Lower leg skin (tissue), 4 donors: ENCODE data around the gene ZBTB47. TPM values are rescaled to one million over a fixed set of nuclear protein-coding genes. Genes with fewer than 3 reads are reported as not detected.

Source experiments
- DNase-seq, 2 donors: peaks; one replicate each; pipeline ENCODE4 v3.0.0-alpha.2; 2019; ENCODE audit warnings: low spot score in 2 of 2
- H3K4me3 ChIP-seq: fragments of 200-600 bp; sonication (generic); 2 replicates; pipeline ENCODE4 v1.5.1; 2017; ENCODE audit warnings: mild to moderate bottlenecking, low read depth; ENCODE audit not compliant: poor library complexity, severe bottlenecking
- POLR2A ChIP-seq, 2 donors: fragments of 450-650 bp; IDR thresholded peaks; one replicate each; pipeline ENCODE4 v1.6.1; 2016 to 2017; ENCODE audit warnings: antibody characterized with exemption in 2 of 2, mild to moderate bottlenecking in 1 of 2, moderate library complexity in 1 of 2
- WGBS, 2 donors: methylation state at CpG; one replicate each; pipeline ENCODE4 v1.1.5; 2018; 5-methylcytosine and 5-hydroxymethylcytosine counted together
- intact Hi-C: fragments of 100-400 bp; cut with DNase I; formaldehyde crosslinking; loops from one replicate; pipeline ENCODE4 v1.15.0; 2023; ENCODE audit warnings: low total_unique reads
- total RNA-seq, 4 donors: library from RNA; depleted of rRNA; stranded (reverse); fragments of >200 nt; gene quantifications; one replicate each; pipeline ENCODE4 v1.1.0, GENCODE V29; 2016
- TF ChIP-seq, protein P1 (sequence below), 3 donors: fragments of 450-650 bp; IDR thresholded peaks; one replicate each; pipeline ENCODE4 v1.5.1; 2016; ENCODE audit warnings: antibody characterized with exemption in 3 of 3, mild to moderate bottlenecking in 3 of 3, moderate library complexity in 2 of 3

The ZBTB47 gene
- total RNA-seq, 4 donors from 2014 or later, result 14.4 to 25.8 (median 21.2) TPM

GRCh38 chr3:42698911-42699230 lies 45.4 kb downstream of the ZBTB47 start:
- H3K4me3 ChIP-seq, result no peak overlapping the region
- no peak for TF ChIP-seq POLR2A (IDR thresholded peaks at IDR 0.05)
- TF ChIP-seq, protein P1, sequence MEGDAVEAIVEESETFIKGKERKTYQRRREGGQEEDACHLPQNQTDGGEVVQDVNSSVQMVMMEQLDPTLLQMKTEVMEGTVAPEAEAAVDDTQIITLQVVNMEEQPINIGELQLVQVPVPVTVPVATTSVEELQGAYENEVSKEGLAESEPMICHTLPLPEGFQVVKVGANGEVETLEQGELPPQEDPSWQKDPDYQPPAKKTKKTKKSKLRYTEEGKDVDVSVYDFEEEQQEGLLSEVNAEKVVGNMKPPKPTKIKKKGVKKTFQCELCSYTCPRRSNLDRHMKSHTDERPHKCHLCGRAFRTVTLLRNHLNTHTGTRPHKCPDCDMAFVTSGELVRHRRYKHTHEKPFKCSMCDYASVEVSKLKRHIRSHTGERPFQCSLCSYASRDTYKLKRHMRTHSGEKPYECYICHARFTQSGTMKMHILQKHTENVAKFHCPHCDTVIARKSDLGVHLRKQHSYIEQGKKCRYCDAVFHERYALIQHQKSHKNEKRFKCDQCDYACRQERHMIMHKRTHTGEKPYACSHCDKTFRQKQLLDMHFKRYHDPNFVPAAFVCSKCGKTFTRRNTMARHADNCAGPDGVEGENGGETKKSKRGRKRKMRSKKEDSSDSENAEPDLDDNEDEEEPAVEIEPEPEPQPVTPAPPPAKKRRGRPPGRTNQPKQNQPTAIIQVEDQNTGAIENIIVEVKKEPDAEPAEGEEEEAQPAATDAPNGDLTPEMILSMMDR (IDR thresholded peaks at IDR 0.05), result no peak
- intact Hi-C loops, result no loop called here
- DNase-seq, result peak in 1 of 2 donors; percentile 23
- WGBS, 2 donors, result 83 to 85% methylated on average over 9 of the region's 9 CpGs

- no peak overlapping the region for H3K4me3 ChIP-seq
- 71 to 76% methylated on average over 8 to 10 of the region's 10 CpGs for WGBS, 2 donors
- peak in 1 of 2 donors; percentile 64 for DNase-seq
- TF ChIP-seq, protein P1 (IDR thresholded peaks at IDR 0.05), result no peak
- no peak for TF ChIP-seq POLR2A (IDR thresholded peaks at IDR 0.05)
- intact Hi-C loops, result no loop called here
These were observed 46.0 kb downstream of the ZBTB47 start for GRCh38 chr3:42699511-42699971.

DNA sequence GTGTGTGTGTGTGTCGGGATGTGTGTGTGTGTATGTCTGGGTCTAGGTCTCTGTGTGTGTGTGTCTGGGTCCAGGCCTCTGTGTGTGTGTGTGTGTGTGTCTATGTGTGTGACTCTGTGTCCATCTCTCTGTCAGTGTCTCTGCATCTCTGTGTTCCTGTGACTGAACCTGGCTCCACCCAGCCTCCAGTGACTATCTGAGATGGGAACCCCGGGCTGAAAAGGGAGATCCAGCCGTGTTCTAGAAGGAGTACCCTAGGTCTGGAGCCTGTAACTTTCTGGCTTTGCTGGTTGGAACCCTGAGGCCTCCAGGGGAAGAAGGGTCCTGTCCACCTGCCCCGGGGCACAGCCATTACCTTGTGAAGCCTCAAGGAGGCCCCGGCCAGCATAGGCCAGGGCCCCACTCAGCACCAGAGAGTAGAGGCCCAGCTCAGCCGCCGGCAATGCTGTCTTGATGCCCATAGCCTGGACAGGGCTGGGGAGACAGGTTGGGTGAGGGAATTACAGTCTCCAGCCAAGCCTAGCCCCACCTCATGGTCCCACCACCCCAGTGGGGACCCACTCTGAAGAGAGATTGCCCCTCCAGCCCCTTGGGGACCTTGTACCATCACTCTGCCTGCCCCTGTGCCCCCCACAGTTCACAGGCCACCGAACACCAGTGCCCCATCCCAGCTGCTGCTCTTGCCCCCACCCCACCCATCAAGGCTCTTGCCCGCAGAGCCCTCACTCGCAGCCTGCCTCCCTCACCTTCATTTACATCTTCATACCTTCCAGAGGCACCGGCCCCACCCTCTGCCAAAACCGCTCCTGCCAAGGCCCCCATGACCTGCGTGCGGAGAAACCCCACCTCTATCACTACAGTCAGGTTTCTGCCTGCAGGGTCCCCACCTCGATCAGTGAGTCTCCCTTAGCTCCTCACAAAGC lies 47.1 kb downstream of the ZBTB47 start:
- 70 to 73% methylated on average over 15 of the region's 15 CpGs for WGBS, 2 donors
- peak in 1 of 2 donors; percentile 79 for DNase-seq
- no peak overlapping the region for H3K4me3 ChIP-seq
- intact Hi-C loops, result no loop called here
- TF ChIP-seq, protein P1 (IDR thresholded peaks at IDR 0.05), result no peak
- TF ChIP-seq POLR2A (IDR thresholded peaks at IDR 0.05), result no peak

GRCh38 chr3:42701371-42702065 lies 48.0 kb downstream of the ZBTB47 start:
- WGBS, 2 donors, result 47 to 72% methylated on average over 14 to 15 of the region's 15 CpGs
- intact Hi-C loops, result no loop called here
- H3K4me3 ChIP-seq, result no peak overlapping the region
- DNase-seq, result peak in 1 of 2 donors; percentile 77
- TF ChIP-seq, protein P1 (IDR thresholded peaks at IDR 0.05), result no peak
- TF ChIP-seq POLR2A (IDR thresholded peaks at IDR 0.05), result no peak

GRCh38 chr3:42702066-42702951 lies 48.8 kb downstream of the ZBTB47 start, which contains the start of gene HHATL:
Gene HHATL (minus strand): TSS chr3:42702798. CDS start chr3:42700826, 1,972 bp downstream.
- no peak for TF ChIP-seq POLR2A (IDR thresholded peaks at IDR 0.05)
- TF ChIP-seq, protein P1 (IDR thresholded peaks at IDR 0.05), result no peak
- 69 to 72% methylated on average over 12 to 21 of the region's 21 CpGs for WGBS, 2 donors
- no peak within 1 kb of the TSS for H3K4me3 ChIP-seq
- peak in 1 of 2 donors; percentile 86 for DNase-seq
- intact Hi-C loops, result no loop called here
